ENCODE data around the gene SIPA1L2.
A peak's percentile ranks its signal among the peaks of the same experiment; 100 is the strongest.

SIPA1L2 gene

DNA sequence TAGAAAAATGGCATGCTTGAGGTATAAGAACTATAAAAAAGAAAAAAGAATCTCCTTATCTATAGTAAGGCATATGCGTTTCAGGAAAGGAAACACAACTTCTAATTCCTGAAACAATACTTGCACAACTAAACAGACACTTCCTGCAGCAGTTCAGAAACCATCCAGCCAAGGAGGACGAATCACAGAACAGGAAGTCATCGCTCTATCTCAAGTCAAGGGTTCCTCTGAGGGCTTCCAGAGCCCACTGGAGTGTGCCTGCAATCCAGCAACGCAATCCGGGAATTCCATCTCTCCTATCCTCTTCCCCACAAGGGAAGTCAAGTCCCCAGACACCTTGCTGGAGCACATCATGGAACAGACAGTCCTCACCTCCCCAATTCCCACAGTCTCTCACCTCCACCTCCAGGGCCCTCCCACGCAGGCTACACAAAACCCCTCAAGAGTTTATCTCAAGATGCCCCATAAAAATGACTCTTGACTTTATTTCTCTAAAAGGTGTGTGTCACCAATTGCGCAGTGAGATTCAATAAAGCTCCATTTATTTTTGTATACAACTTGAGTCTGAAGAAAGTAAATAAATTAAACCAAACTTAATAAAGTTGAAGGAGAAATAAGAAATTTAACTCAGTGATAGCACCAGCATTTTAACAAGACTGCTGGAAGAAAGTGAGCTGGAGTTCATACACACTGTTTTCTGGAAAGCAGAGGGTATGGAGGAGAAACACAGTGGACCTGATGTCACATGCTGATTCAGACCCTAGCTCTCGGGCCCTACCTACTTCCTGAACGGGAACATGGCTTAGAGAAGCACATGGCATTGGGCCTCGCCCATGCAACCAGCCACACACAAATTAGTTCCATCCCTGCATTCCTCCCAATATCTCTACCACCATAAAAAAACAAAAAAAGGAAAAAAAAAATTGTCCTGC, 39.9 kb downstream of the SIPA1L2 start:
- DNase-seq, result peak in 1 of 2 donors; percentile 53

DNA sequence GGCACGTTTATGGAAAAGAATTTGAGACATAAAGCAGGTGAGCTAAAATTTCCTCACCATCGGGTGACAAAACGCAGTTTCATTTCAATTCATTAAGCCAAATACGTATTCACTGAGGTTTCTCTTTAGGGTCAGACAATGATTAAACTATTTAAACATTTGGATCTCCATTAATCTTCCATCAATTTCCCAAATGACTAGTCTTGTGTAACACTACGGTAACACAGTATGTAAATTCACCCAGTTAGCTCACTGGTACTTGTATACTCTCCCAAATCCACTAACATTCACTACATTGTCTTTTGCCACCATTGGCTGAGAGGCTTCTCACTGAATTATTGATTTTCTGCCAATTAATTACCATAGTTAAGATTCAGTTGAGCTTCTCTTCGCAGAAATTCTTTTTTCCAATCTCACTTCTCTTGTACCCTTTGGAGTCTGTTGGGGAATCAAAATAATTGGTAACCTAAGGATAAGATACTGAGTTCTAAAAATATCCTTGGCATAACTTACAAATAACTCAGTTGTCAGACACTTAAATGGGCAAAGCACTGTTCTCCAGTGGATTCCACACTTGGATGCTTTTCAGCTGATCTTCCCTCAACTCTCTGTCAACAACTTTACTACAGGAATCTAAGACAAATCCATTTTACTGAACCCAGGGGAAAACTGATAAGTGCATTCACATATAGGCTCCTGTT, 40.7 kb downstream of the SIPA1L2 start:
- DNase-seq, result no peak

DNA sequence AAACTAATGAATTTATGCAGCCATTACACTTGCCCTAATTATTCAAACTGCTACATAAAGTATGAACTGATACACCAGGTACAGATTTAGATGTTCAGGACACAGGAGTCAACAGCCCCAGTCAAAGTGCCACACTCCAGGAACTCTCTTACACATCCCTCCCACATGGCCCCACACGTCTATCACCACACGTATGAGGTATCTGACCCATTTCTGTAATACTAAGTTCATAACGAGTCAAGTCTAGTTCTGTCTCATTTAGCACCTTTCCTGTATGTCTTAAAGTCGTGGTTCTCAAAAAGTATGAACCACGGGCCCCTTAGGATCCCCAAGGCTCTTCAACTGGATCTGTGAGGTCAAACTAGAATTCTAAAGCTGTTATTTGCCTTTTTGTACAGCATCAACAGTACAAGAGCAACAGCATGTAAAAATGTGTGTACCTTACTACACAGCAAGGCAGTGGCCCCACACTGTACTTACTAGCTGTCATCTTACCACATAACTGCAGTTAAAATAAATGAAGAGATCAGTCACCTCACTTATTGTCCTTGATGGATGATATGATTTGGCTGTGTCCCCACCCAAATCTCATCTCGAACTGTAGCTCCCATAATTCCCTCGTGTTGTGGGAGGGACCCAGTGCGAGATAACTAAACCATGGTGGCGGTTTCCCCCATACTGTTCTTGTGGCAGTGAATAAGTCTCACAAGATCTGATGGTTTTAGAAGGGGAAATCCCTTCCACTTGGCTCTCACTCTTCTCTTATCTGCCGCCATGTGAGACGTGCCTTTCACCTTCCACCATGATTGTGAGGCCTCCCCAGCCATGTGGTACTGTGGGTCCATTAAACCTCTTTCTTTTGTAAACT, 42.6 kb downstream of the SIPA1L2 start:
- DNase-seq, result no peak

DNA sequence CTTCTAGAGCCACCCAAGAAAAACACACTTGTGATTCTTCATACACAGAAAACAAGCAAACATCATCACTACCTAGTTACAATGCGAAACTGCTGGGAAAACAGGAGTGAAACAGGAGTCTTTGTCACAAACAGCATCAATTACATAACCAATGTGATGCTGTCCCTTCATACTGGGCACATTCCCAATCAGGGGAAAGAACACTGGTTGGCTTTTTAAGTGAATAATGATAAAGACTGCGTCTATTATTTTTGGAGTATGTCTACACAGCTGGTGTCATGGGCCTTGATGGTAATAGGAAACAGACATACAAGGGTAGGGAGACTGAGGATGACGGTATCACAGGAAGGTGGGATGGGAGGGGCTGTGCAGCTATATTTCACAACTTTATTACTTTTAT, 43.3 kb downstream of the SIPA1L2 start:
- no peak for DNase-seq

DNA sequence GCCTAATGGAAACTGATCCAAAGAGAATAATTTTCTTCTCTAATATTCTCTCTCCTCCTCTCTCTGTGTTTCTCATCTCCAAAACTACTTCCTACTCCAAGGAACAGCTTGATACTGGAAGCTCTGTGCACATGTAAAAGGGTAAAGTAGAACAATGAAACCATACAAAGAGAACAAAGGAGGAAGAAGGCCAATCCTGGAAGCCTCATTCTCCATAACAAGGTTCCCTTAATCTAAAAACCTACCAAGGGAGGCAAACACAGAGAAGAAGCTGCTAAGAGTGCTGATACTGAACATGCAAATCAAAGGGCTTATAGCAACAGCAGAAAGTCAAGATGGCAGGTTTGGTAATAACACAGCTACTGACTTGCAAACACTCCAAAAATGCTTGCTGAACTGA, 44.4 kb downstream of the SIPA1L2 start:
- DNase-seq, result no peak

DNA sequence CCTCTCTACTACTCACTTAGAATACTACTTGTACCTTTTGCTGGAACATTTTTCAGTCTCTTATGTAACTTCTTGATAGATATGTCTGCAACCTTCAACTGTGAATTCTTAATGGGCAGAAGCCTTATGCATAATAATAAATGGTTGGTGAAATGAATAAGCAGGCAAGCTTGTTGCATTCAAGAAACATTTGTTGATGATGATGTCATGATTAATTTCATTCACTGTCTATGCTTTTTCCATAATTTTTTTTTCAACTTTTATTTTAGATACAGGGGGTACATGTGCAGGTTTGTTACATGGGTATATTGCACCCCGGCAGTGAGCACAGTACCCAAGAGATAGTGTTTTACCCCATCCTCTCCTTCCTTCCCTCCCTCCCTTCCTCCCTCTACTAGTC, 48.0 kb downstream of the SIPA1L2 start:
- no peak for DNase-seq

All from bone marrow (tissue), 2 donors.